HEK293 (cell line): ENCODE data around the gene EIF4G3.

Source experiments
- BCL11A ChIP-seq: fragments of 450-650 bp; formaldehyde crosslinking; IDR thresholded peaks from 2 replicates; pipeline ENCODE4 v1.5.1; 2016; ENCODE audit warnings: low read depth, missing biosample characterization, missing genetic modification characterization
- GLI4 ChIP-seq: fragments of 450-650 bp; formaldehyde crosslinking; IDR thresholded peaks from 2 replicates; pipeline ENCODE4 v1.5.1; 2016; ENCODE audit warnings: missing biosample characterization, missing genetic modification characterization
- GLIS2 ChIP-seq: fragments of 450-650 bp; formaldehyde crosslinking; IDR thresholded peaks from 2 replicates; pipeline ENCODE4 v1.5.1; 2016; ENCODE audit warnings: missing biosample characterization, missing genetic modification characterization
- HOXD13 ChIP-seq: sonication (generic); formaldehyde crosslinking; IDR thresholded peaks from 2 replicates; pipeline ENCODE4 v1.8.0; 2022; ENCODE audit warnings: missing genetic modification reagents, borderline replicate concordance
- KLF1 ChIP-seq: fragments of 450-650 bp; formaldehyde crosslinking; IDR thresholded peaks from 2 replicates; pipeline ENCODE4 v1.5.1; 2016; ENCODE audit warnings: missing biosample characterization, missing genetic modification characterization
- KLF16 ChIP-seq: fragments of 450-650 bp; formaldehyde crosslinking; IDR thresholded peaks from 2 replicates; pipeline ENCODE4 v1.5.1; 2017; ENCODE audit warnings: missing biosample characterization, missing genetic modification characterization
- KLF9 ChIP-seq: fragments of 450-650 bp; formaldehyde crosslinking; IDR thresholded peaks from 2 replicates; pipeline ENCODE4 v1.5.1; 2016; ENCODE audit warnings: missing biosample characterization, missing genetic modification characterization, low read depth
- PRDM1 ChIP-seq: fragments of 450-650 bp; formaldehyde crosslinking; IDR thresholded peaks from 2 replicates; pipeline ENCODE4; 2016; ENCODE audit warnings: missing biosample characterization, missing genetic modification characterization
- SALL2 ChIP-seq: fragments of 450-650 bp; formaldehyde crosslinking; IDR thresholded peaks from 2 replicates; pipeline ENCODE4 v1.5.0; 2017; ENCODE audit warnings: missing biosample characterization, mild to moderate bottlenecking, missing genetic modification characterization, borderline replicate concordance
- SP2 ChIP-seq: fragments of 450-650 bp; formaldehyde crosslinking; IDR thresholded peaks from 2 replicates; pipeline ENCODE4 v1.5.1; 2016; ENCODE audit warnings: missing biosample characterization, missing genetic modification characterization
- YY2 ChIP-seq: fragments of 450-650 bp; formaldehyde crosslinking; IDR thresholded peaks from 2 replicates; pipeline ENCODE4 v1.5.1; 2016; ENCODE audit warnings: missing biosample characterization, missing genetic modification characterization
- ZBTB17 ChIP-seq: fragments of 450-650 bp; formaldehyde crosslinking; IDR thresholded peaks from 2 replicates; pipeline ENCODE4 v1.5.1; 2016; ENCODE audit warnings: missing biosample characterization, missing genetic modification characterization
- ZBTB21 ChIP-seq: fragments of 450-650 bp; formaldehyde crosslinking; IDR thresholded peaks from 2 replicates; pipeline ENCODE4 v1.5.1; 2017; ENCODE audit warnings: missing biosample characterization, missing genetic modification characterization
- ZBTB7A ChIP-seq: fragments of 450-650 bp; formaldehyde crosslinking; IDR thresholded peaks from 2 replicates; pipeline ENCODE4 v1.5.1; 2016; ENCODE audit warnings: low read depth, missing biosample characterization, missing genetic modification characterization
- ZNF112 ChIP-seq: fragments of 450-650 bp; formaldehyde crosslinking; IDR thresholded peaks from 2 replicates; pipeline ENCODE4 v1.5.0; 2017; ENCODE audit warnings: missing biosample characterization, missing genetic modification characterization
- ZNF214 ChIP-seq: fragments of 450-650 bp; formaldehyde crosslinking; IDR thresholded peaks from 2 replicates; pipeline ENCODE4 v1.5.1; 2017; ENCODE audit warnings: missing biosample characterization, mild to moderate bottlenecking, missing genetic modification characterization, borderline replicate concordance
- ZNF274 ChIP-seq, 2 experiments: fragments of 200-500 bp in 1 of 2; fragments of 450-650 bp in 1 of 2; sonication (Bioruptor generic) in 1 of 2; formaldehyde crosslinking in 1 of 2; IDR thresholded peaks; 2 replicates each; pipeline versions ENCODE4 v1.5.1 to v1.6.1; 2014 to 2016; ENCODE audit warnings: borderline replicate concordance in 1 of 2, inconsistent platforms in 1 of 2, low read length in 1 of 2, missing biosample characterization in 1 of 2, missing genetic modification characterization in 1 of 2
- ZNF324 ChIP-seq: fragments of 450-650 bp; formaldehyde crosslinking; IDR thresholded peaks from 2 replicates; pipeline ENCODE4 v1.5.1; 2016; ENCODE audit warnings: missing biosample characterization, missing genetic modification characterization
- ZNF354C ChIP-seq: fragments of 450-650 bp; formaldehyde crosslinking; IDR thresholded peaks from 2 replicates; pipeline ENCODE4 v1.5.1; 2016; ENCODE audit warnings: missing biosample characterization, missing genetic modification characterization, low read depth, borderline replicate concordance
- ZNF37A ChIP-seq: fragments of 450-650 bp; IDR thresholded peaks from 2 replicates; pipeline ENCODE4 v1.5.1; 2018; ENCODE audit warnings: missing biosample characterization, missing genetic modification characterization
- ZNF433 ChIP-seq: fragments of 450-650 bp; formaldehyde crosslinking; IDR thresholded peaks from 2 replicates; pipeline ENCODE4 v1.5.1; 2016; ENCODE audit warnings: missing biosample characterization, missing genetic modification characterization, low read depth
- ZNF596 ChIP-seq: fragments of 450-650 bp; IDR thresholded peaks from 2 replicates; pipeline ENCODE4 v1.5.0; 2018; ENCODE audit warnings: missing biosample characterization, mild to moderate bottlenecking, missing genetic modification characterization, moderate library complexity
- ZNF629 ChIP-seq: fragments of 450-650 bp; formaldehyde crosslinking; IDR thresholded peaks from 2 replicates; pipeline ENCODE4 v1.5.1; 2017; ENCODE audit warnings: missing biosample characterization, missing genetic modification characterization
- ZNF670 ChIP-seq: fragments of 450-650 bp; formaldehyde crosslinking; IDR thresholded peaks from 2 replicates; pipeline ENCODE4 v1.5.1; 2016; ENCODE audit warnings: missing biosample characterization, missing genetic modification characterization, low read depth
- ZNF768 ChIP-seq: fragments of 450-650 bp; formaldehyde crosslinking; IDR thresholded peaks from 2 replicates; pipeline ENCODE4 v1.5.1; 2018; ENCODE audit warnings: missing biosample characterization, mild to moderate bottlenecking, missing genetic modification characterization
- ZNF776 ChIP-seq: fragments of 450-650 bp; formaldehyde crosslinking; IDR thresholded peaks from 2 replicates; pipeline ENCODE4 v1.5.0; 2017; ENCODE audit warnings: missing biosample characterization, missing genetic modification characterization, borderline replicate concordance
- ZNF785 ChIP-seq: fragments of 450-650 bp; formaldehyde crosslinking; IDR thresholded peaks from 2 replicates; pipeline ENCODE4 v1.5.1; 2016; ENCODE audit warnings: missing biosample characterization, missing genetic modification characterization
- ZNF791 ChIP-seq: fragments of 450-650 bp; formaldehyde crosslinking; IDR thresholded peaks from 2 replicates; pipeline ENCODE4 v1.5.1; 2016; ENCODE audit warnings: missing biosample characterization, missing genetic modification characterization
- ZNF792 ChIP-seq: fragments of 450-650 bp; formaldehyde crosslinking; IDR thresholded peaks from 2 replicates; pipeline ENCODE4 v1.5.1; 2016; ENCODE audit warnings: missing biosample characterization, missing genetic modification characterization
- TF ChIP-seq, protein P1 (sequence below): fragments of 450-650 bp; formaldehyde crosslinking; optimal IDR thresholded peaks from 2 replicates; pipeline ENCODE3; 2016; ENCODE audit warnings: missing biosample characterization, mild to moderate bottlenecking, missing genetic modification characterization
- TF ChIP-seq, protein P2 (sequence below): fragments of 450-650 bp; formaldehyde crosslinking; IDR thresholded peaks from 2 replicates; pipeline ENCODE4 v1.5.1; 2016; ENCODE audit warnings: missing biosample characterization, missing genetic modification characterization
- TF ChIP-seq, protein P3 (sequence below): fragments of 450-650 bp; IDR thresholded peaks from 2 replicates; pipeline ENCODE4 v1.5.1; 2018; ENCODE audit warnings: missing biosample characterization, mild to moderate bottlenecking, missing genetic modification characterization
- TF ChIP-seq, protein P4 (sequence below): fragments of 450-650 bp; formaldehyde crosslinking; IDR thresholded peaks from 2 replicates; pipeline ENCODE4 v1.5.1; 2016; ENCODE audit warnings: missing biosample characterization, missing genetic modification characterization, borderline replicate concordance

Gene EIF4G3

DNA sequence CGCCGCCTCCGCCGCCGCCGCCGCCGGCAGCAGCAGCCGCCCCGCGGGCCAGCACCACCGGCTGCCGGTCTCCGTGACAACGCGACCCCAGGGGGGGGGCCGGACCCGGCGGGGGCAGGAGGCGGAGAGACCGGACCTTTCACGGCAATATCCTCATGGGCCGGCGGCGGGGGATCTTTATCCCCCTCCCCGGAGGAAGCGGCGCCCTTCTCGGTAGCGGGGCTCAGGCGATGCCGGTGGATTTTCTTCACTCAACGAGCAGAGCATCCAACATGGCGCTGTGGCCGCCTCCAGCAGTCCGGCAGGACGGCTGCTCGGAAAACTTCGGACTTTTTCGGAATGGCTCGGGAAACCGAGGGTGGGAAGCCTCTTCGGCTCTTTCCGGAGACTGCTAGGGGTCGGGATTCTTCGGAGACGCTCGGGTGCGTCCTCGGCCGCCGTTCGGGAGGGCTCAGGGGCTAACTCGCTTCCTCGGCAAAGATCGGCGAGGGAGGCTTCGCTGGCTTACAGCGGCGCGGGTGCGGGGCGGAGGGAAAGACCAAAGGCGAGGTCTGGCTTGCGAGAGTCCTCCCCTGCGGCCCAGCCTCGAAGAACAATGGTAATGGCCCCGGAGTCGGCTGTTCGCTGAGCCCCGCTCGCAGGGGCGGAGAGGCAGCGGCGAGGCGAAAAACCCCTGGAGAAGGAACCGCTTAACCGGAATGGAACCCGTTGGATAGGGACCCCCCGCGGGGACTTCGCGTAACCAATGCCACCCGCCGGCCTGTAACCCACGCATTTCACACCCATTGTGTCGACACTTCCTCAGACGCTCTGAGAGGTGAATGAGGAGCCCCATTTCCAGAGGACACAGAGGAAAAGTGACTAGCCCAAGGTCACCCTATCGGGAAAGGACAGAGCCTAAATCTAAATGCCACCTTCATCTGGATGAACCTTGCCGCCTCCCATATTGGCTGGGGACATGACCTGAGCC lies at the start of gene EIF4G3 (continued):
- TF ChIP-seq ZNF112 (no peak), ZNF324 (peak; percentile 60; the same call in 1 of the 2 replicates), KLF1 (tag by site-specific recombination) (0 out of 2 replicates have a peak, but pooled peaks have one; percentile 20), ZBTB17 (tag by site-specific recombination) (0 out of 2 replicates have a peak, but pooled peaks have one; percentile 24), ZNF433 (no peak), ZNF791 (no peak), KLF16 (tag by site-specific recombination) (peak; percentile 74; the same call in 1 of the 2 replicates), PRDM1 (tag by site-specific recombination) (no peak), SP2 (no peak), ZBTB7A (tag by site-specific recombination) (peak; percentile 86), ZNF629 (tag by site-specific recombination) (peak; percentile 37), BCL11A (tag by site-specific recombination) (no peak), ZNF354C (no peak), ZNF274 (IDR thresholded peaks at IDR 0.05; ENCODE audit: low read length) (no peak), ZNF274 (tag by site-specific recombination; IDR thresholded peaks at IDR 0.05; ENCODE audit: borderline replicate concordance) (no peak), ZNF214 (tag by site-specific recombination) (no peak), ZNF37A (tag by site-specific recombination) (no peak), HOXD13 (CRISPR knock-in tag) (no peak), YY2 (tag by site-specific recombination) (0 out of 2 replicates have a peak, but pooled peaks have one; percentile 24), SALL2 (tag by site-specific recombination) (no peak), ZNF785 (tag by site-specific recombination) (no peak), ZNF768 (no peak), ZNF792 (tag by site-specific recombination) (no peak; the same call in 1 of the 2 replicates), ZNF776 (tag by site-specific recombination) (no peak), GLIS2 (tag by site-specific recombination) (peak; percentile 95), ZBTB21 (no peak), ZNF670 (tag by site-specific recombination) (no peak), GLI4 (tag by site-specific recombination) (no peak), ZNF596 (tag by site-specific recombination) (no peak), KLF9 (tag by site-specific recombination) (0 out of 2 replicates have a peak, but pooled peaks have one; percentile 26)
- TF ChIP-seq, protein P1, sequence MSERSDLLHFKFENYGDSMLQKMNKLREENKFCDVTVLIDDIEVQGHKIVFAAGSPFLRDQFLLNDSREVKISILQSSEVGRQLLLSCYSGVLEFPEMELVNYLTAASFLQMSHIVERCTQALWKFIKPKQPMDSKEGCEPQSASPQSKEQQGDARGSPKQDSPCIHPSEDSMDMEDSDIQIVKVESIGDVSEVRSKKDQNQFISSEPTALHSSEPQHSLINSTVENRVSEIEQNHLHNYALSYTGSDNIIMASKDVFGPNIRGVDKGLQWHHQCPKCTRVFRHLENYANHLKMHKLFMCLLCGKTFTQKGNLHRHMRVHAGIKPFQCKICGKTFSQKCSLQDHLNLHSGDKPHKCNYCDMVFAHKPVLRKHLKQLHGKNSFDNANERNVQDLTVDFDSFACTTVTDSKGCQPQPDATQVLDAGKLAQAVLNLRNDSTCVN (tag by site-specific recombination): peak; percentile 40
- TF ChIP-seq, protein P2, sequence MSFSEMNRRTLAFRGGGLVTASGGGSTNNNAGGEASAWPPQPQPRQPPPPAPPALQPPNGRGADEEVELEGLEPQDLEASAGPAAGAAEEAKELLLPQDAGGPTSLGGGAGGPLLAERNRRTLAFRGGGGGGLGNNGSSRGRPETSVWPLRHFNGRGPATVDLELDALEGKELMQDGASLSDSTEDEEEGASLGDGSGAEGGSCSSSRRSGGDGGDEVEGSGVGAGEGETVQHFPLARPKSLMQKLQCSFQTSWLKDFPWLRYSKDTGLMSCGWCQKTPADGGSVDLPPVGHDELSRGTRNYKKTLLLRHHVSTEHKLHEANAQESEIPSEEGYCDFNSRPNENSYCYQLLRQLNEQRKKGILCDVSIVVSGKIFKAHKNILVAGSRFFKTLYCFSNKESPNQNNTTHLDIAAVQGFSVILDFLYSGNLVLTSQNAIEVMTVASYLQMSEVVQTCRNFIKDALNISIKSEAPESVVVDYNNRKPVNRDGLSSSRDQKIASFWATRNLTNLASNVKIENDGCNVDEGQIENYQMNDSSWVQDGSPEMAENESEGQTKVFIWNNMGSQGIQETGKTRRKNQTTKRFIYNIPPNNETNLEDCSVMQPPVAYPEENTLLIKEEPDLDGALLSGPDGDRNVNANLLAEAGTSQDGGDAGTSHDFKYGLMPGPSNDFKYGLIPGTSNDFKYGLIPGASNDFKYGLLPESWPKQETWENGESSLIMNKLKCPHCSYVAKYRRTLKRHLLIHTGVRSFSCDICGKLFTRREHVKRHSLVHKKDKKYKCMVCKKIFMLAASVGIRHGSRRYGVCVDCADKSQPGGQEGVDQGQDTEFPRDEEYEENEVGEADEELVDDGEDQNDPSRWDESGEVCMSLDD (tag by site-specific recombination): peak; percentile 40; the same call in 1 of the 2 replicates
- TF ChIP-seq, protein P3, sequence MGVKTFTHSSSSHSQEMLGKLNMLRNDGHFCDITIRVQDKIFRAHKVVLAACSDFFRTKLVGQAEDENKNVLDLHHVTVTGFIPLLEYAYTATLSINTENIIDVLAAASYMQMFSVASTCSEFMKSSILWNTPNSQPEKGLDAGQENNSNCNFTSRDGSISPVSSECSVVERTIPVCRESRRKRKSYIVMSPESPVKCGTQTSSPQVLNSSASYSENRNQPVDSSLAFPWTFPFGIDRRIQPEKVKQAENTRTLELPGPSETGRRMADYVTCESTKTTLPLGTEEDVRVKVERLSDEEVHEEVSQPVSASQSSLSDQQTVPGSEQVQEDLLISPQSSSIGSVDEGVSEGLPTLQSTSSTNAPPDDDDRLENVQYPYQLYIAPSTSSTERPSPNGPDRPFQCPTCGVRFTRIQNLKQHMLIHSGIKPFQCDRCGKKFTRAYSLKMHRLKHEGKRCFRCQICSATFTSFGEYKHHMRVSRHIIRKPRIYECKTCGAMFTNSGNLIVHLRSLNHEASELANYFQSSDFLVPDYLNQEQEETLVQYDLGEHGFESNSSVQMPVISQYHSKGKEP (tag by site-specific recombination): peak; percentile 72
- TF ChIP-seq, protein P4, sequence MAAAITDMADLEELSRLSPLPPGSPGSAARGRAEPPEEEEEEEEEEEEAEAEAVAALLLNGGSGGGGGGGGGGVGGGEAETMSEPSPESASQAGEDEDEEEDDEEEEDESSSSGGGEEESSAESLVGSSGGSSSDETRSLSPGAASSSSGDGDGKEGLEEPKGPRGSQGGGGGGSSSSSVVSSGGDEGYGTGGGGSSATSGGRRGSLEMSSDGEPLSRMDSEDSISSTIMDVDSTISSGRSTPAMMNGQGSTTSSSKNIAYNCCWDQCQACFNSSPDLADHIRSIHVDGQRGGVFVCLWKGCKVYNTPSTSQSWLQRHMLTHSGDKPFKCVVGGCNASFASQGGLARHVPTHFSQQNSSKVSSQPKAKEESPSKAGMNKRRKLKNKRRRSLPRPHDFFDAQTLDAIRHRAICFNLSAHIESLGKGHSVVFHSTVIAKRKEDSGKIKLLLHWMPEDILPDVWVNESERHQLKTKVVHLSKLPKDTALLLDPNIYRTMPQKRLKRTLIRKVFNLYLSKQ (tag by site-specific recombination): no peak
